Neural cell (in vitro differentiated cells): ENCODE measurements around the gene SRGAP2B.
"Not testable (repeated sequence)": the region's sequence is repeated elsewhere in the genome, so short reads cannot be mapped to it uniquely, and the experiment has no call there.

Source experiments
- CTCF ChIP-seq: fragments of 450-650 bp; IDR thresholded peaks from 2 replicates; pipeline ENCODE4 v1.5.1; 2014; ENCODE audit warnings: antibody characterized with exemption, mild to moderate bottlenecking, moderate library complexity; ENCODE audit not compliant: poor library complexity, severe bottlenecking
- EP300 ChIP-seq: fragments of 450-650 bp; conservative IDR thresholded peaks from 2 replicates; pipeline ENCODE4 v1.6.1; 2014; ENCODE audit warnings: antibody characterized with exemption, mild to moderate bottlenecking, moderate library complexity; ENCODE audit not compliant: poor library complexity, severe bottlenecking
- EZH2 ChIP-seq: fragments of 200-600, 300-800 bp; shearing (Covaris generic), sonication (generic); IDR thresholded peaks from 2 replicates; pipeline ENCODE4 v1.6.1; 2014; ENCODE audit warnings: antibody characterized with exemption, low read length, borderline replicate concordance, mild to moderate bottlenecking; ENCODE audit not compliant: insufficient read depth, poor library complexity, severe bottlenecking
- MXI1 ChIP-seq: fragments of 450-650 bp; conservative IDR thresholded peaks from 2 replicates; pipeline ENCODE4 v1.6.1; 2014; ENCODE audit warnings: antibody characterized with exemption, mild to moderate bottlenecking; ENCODE audit not compliant: poor library complexity, severe bottlenecking
- POLR2AphosphoS5 ChIP-seq: IDR thresholded peaks from 2 replicates; pipeline ENCODE4 v1.6.1; 2012
- RAD21 ChIP-seq: fragments of 450-650 bp; conservative IDR thresholded peaks from 2 replicates; pipeline ENCODE4 v1.6.1; 2014; ENCODE audit warnings: antibody characterized with exemption, mild to moderate bottlenecking, moderate library complexity
- SMC3 ChIP-seq: fragments of 450-650 bp; conservative IDR thresholded peaks from 2 replicates; pipeline ENCODE4 v1.6.1; 2014; ENCODE audit warnings: antibody characterized with exemption, mild to moderate bottlenecking, moderate library complexity; ENCODE audit not compliant: poor library complexity
- TAF1 ChIP-seq: IDR thresholded peaks from 2 replicates; pipeline ENCODE4 v1.6.1; 2012; ENCODE audit warnings: low read depth
- TF ChIP-seq, protein P1 (sequence below): IDR thresholded peaks from 2 replicates; pipeline ENCODE4 v1.6.1; 2012; ENCODE audit warnings: borderline replicate concordance

DNA sequence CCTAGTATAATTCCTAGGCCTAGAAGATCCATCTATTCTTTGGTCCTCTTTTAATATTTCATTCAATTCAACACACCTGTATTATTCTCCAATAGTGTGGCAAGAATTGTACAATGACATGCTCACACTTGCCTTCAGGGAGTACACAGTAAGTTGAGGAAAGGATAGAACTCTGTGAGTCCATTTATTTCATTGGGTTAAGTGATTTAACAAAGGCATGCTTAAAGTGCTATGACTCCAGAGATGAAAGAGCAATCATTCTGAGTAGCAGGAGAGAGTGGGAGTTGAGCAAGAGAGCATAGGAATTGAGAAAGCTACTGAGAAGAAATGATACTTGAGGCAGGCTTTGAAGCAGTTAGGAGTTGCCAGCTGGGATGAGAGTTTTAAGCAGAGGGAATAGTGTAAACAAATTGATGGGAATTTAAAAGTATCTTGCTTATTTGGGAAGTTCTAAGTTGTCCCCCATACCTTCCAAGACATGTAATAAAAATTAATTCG is 19.5 kb upstream of the SRGAP2B start:
- TF ChIP-seq CTCF, MXI1, EZH2, POLR2AphosphoS5, RAD21, EP300, TAF1, SMC3: not testable (repeated sequence)
- TF ChIP-seq, protein P1, sequence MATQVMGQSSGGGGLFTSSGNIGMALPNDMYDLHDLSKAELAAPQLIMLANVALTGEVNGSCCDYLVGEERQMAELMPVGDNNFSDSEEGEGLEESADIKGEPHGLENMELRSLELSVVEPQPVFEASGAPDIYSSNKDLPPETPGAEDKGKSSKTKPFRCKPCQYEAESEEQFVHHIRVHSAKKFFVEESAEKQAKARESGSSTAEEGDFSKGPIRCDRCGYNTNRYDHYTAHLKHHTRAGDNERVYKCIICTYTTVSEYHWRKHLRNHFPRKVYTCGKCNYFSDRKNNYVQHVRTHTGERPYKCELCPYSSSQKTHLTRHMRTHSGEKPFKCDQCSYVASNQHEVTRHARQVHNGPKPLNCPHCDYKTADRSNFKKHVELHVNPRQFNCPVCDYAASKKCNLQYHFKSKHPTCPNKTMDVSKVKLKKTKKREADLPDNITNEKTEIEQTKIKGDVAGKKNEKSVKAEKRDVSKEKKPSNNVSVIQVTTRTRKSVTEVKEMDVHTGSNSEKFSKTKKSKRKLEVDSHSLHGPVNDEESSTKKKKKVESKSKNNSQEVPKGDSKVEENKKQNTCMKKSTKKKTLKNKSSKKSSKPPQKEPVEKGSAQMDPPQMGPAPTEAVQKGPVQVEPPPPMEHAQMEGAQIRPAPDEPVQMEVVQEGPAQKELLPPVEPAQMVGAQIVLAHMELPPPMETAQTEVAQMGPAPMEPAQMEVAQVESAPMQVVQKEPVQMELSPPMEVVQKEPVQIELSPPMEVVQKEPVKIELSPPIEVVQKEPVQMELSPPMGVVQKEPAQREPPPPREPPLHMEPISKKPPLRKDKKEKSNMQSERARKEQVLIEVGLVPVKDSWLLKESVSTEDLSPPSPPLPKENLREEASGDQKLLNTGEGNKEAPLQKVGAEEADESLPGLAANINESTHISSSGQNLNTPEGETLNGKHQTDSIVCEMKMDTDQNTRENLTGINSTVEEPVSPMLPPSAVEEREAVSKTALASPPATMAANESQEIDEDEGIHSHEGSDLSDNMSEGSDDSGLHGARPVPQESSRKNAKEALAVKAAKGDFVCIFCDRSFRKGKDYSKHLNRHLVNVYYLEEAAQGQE, result not testable (repeated sequence)
